Panc1 (cell line): ENCODE measurements around the gene FUT8.

ENCODE experiments used
- POLR2AphosphoS5 ChIP-seq: IDR thresholded peaks from 2 replicates; pipeline ENCODE4 v1.6.1; 2012; ENCODE audit warnings: mild to moderate bottlenecking, low read depth, low read length, moderate library complexity
- SIN3A ChIP-seq: IDR thresholded peaks from 2 replicates; pipeline ENCODE4 v1.6.1; 2012; ENCODE audit warnings: low read depth, mild to moderate bottlenecking, low read length, moderate library complexity, borderline replicate concordance; ENCODE audit not compliant: insufficient read depth
- TF ChIP-seq, protein P1 (sequence below): fragments of 450-650 bp; IDR thresholded peaks from 2 replicates; pipeline ENCODE4 v1.5.1; 2017; ENCODE audit warnings: mild to moderate bottlenecking
- TF ChIP-seq, protein P2 (sequence below), 2 experiments: IDR thresholded peaks; 2 replicates each; pipeline ENCODE4 v1.6.1; 2011 to 2012; ENCODE audit warnings: low read depth in 2 of 2, control low read depth in 1 of 2, low read length in 1 of 2, mild to moderate bottlenecking in 1 of 2, moderate library complexity in 1 of 2; ENCODE audit not compliant: insufficient read depth in 1 of 2

- TF ChIP-seq, protein P1, sequence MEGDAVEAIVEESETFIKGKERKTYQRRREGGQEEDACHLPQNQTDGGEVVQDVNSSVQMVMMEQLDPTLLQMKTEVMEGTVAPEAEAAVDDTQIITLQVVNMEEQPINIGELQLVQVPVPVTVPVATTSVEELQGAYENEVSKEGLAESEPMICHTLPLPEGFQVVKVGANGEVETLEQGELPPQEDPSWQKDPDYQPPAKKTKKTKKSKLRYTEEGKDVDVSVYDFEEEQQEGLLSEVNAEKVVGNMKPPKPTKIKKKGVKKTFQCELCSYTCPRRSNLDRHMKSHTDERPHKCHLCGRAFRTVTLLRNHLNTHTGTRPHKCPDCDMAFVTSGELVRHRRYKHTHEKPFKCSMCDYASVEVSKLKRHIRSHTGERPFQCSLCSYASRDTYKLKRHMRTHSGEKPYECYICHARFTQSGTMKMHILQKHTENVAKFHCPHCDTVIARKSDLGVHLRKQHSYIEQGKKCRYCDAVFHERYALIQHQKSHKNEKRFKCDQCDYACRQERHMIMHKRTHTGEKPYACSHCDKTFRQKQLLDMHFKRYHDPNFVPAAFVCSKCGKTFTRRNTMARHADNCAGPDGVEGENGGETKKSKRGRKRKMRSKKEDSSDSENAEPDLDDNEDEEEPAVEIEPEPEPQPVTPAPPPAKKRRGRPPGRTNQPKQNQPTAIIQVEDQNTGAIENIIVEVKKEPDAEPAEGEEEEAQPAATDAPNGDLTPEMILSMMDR = no peak
- TF ChIP-seq POLR2AphosphoS5 = no peak
- TF ChIP-seq, protein P2, sequence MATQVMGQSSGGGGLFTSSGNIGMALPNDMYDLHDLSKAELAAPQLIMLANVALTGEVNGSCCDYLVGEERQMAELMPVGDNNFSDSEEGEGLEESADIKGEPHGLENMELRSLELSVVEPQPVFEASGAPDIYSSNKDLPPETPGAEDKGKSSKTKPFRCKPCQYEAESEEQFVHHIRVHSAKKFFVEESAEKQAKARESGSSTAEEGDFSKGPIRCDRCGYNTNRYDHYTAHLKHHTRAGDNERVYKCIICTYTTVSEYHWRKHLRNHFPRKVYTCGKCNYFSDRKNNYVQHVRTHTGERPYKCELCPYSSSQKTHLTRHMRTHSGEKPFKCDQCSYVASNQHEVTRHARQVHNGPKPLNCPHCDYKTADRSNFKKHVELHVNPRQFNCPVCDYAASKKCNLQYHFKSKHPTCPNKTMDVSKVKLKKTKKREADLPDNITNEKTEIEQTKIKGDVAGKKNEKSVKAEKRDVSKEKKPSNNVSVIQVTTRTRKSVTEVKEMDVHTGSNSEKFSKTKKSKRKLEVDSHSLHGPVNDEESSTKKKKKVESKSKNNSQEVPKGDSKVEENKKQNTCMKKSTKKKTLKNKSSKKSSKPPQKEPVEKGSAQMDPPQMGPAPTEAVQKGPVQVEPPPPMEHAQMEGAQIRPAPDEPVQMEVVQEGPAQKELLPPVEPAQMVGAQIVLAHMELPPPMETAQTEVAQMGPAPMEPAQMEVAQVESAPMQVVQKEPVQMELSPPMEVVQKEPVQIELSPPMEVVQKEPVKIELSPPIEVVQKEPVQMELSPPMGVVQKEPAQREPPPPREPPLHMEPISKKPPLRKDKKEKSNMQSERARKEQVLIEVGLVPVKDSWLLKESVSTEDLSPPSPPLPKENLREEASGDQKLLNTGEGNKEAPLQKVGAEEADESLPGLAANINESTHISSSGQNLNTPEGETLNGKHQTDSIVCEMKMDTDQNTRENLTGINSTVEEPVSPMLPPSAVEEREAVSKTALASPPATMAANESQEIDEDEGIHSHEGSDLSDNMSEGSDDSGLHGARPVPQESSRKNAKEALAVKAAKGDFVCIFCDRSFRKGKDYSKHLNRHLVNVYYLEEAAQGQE (IDR thresholded peaks at IDR 0.05; ENCODE audit: insufficient read depth in 1 of 2, low read depth in 2 of 2, low read length in 1 of 2) = no peak
- no peak for TF ChIP-seq SIN3A
Measured at GRCh38 chr14:65536781-65537423, 124.4 kb downstream of the FUT8 start.
